GM12878 (cell line): Measurements from ENCODE around the gene C12orf60. TPM values are rescaled to one million over a fixed set of nuclear protein-coding genes. Genes with fewer than 3 reads are reported as not detected.

Experiments used
- ATAC-seq: fragments of 200-7000 bp; cut with Tn5 transposase; 3 replicates; pipeline ENCODE4 v1.9.1; 2020; ENCODE audit warnings: mild to moderate bottlenecking, moderate library complexity
- BruUV-seq: library from RNA; stranded (reverse); fragments of 400-500 nt; replicated peaks from 2 replicates; lab custom pipeline; 2021; lab: Mats Ljungman, UMichigan
- CTCF ChIA-PET: fragments of 300-600 bp; sonication (Branson Sonifier 250); formaldehyde crosslinking; extraction: SDS; loops from one replicate; lab custom pipeline; 2021; ENCODE audit warnings: inconsistent platforms; lab: Yijun Ruan, JAX
- POLR2A ChIA-PET: fragments of 350-600 bp; formaldehyde crosslinking; extraction: SDS; loops from one replicate; lab custom pipeline; 2021; ENCODE audit warnings: inconsistent platforms; lab: Charles Lee
- RAD21 ChIA-PET: fragments of 300-600 bp; sonication (Branson Sonifier 250); formaldehyde crosslinking; loops from one replicate; lab custom pipeline; 2023; ENCODE audit warnings: antibody characterized with exemption; ENCODE audit not compliant: unreplicated experiment; lab: Charles Lee
- SMC1A ChIA-PET: fragments of 300-600 bp; sonication (Branson Sonifier 250); formaldehyde crosslinking; loops from one replicate; lab custom pipeline; 2023; ENCODE audit not compliant: unreplicated experiment, uncharacterized antibody; lab: Charles Lee
- DNase-seq: peaks from one replicate; pipeline ENCODE4 v3.0.0-alpha.2; 2011; ENCODE audit warnings: low read depth, low spot score
- FAIRE-seq: peaks from 3 replicates; lab custom pipeline; 2011; peaks lifted over from hg19 to GRCh38; lab: Jason Lieb, UNC
- H2AFZ ChIP-seq: 2 replicates; pipeline ENCODE4 v1.6.0; 2011; ENCODE audit warnings: low read depth, low read length, control low read depth; ENCODE audit not compliant: control insufficient read depth
- H3K27ac ChIP-seq: 2 replicates; pipeline ENCODE4 v1.5.1; 2011; ENCODE audit warnings: control low read depth; ENCODE audit not compliant: control insufficient read depth, insufficient read depth
- H3K27me3 ChIP-seq, 2 experiments: replicated peaks in 1 of 2; 2 replicates each; pipeline versions ENCODE4 v1.6.0 to v1.6.1; 2011; ENCODE audit warnings: low read length in 1 of 2; ENCODE audit not compliant: control insufficient read depth in 2 of 2, insufficient read depth in 2 of 2
- H3K36me3 ChIP-seq, 2 experiments: 2 replicates each; pipeline ENCODE4 v1.5.1; 2011; ENCODE audit warnings: low read length in 1 of 2; ENCODE audit not compliant: control insufficient read depth in 2 of 2, insufficient read depth in 2 of 2
- H3K4me1 ChIP-seq: 2 replicates; pipeline ENCODE4 v1.6.1; 2011; ENCODE audit warnings: mild to moderate bottlenecking, low read length, moderate library complexity, mixed read lengths; ENCODE audit not compliant: control insufficient read depth, insufficient read depth
- H3K4me2 ChIP-seq: 2 replicates; pipeline ENCODE4 v1.6.0; 2011; ENCODE audit warnings: control low read depth; ENCODE audit not compliant: control insufficient read depth, insufficient read depth
- H3K4me3 ChIP-seq: fragments of 200-600 bp; sonication (generic); 2 replicates; pipeline ENCODE4 v1.5.1; 2016
- H3K79me2 ChIP-seq: 2 replicates; pipeline ENCODE4 v1.6.0; 2011; ENCODE audit warnings: low read length; ENCODE audit not compliant: control insufficient read depth, insufficient read depth
- H3K9ac ChIP-seq: 2 replicates; pipeline ENCODE4 v1.8.0; 2011; ENCODE audit warnings: low read length, control low read depth, mixed read lengths; ENCODE audit not compliant: control insufficient read depth, insufficient read depth
- H3K9me3 ChIP-seq: replicated peaks from 3 replicates; pipeline ENCODE4 v1.5.1; 2011; ENCODE audit warnings: mild to moderate bottlenecking, low read length; ENCODE audit not compliant: control insufficient read depth, insufficient read depth
- H4K20me1 ChIP-seq: 2 replicates; pipeline ENCODE4 v1.6.0; 2011; ENCODE audit not compliant: control insufficient read depth, insufficient read depth
- IKZF2 ChIP-seq, 2 experiments: fragments of 450-650 bp; IDR thresholded peaks; 2 replicates each; pipeline ENCODE4 v1.6.1; 2017; ENCODE audit warnings: mild to moderate bottlenecking in 2 of 2, moderate library complexity in 2 of 2
- MEF2A ChIP-seq: IDR thresholded peaks from 2 replicates; pipeline ENCODE4 v1.6.1; 2011; ENCODE audit warnings: low read depth, mild to moderate bottlenecking, low read length, moderate library complexity; ENCODE audit not compliant: insufficient read depth
- NR2C1 ChIP-seq: fragments of 450-650 bp; IDR thresholded peaks from 2 replicates; pipeline ENCODE4 v1.6.1; 2017; ENCODE audit warnings: antibody characterized with exemption, mild to moderate bottlenecking, moderate library complexity
- PAX5 ChIP-seq: IDR thresholded peaks from 2 replicates; pipeline ENCODE4 v1.6.1; 2011; ENCODE audit warnings: low read depth, low read length, borderline replicate concordance
- SRF ChIP-seq, 2 experiments: IDR thresholded peaks; 2 replicates each; pipeline ENCODE4 v1.6.1; 2011; ENCODE audit warnings: low read depth in 2 of 2, low read length in 2 of 2, mild to moderate bottlenecking in 1 of 2, moderate library complexity in 1 of 2
- SUZ12 ChIP-seq: fragments of 200-600 bp; sonication (generic); IDR thresholded peaks from one replicate; pipeline ENCODE4 v1.6.1; 2018; ENCODE audit warnings: antibody characterized with exemption, mild to moderate bottlenecking; ENCODE audit not compliant: unreplicated experiment
- TCF7 ChIP-seq: IDR thresholded peaks from 2 replicates; pipeline ENCODE4 v1.6.1; 2014; ENCODE audit warnings: antibody characterized with exemption, borderline replicate concordance
- ZNF207 ChIP-seq: fragments of 450-650 bp; IDR thresholded peaks from 2 replicates; pipeline ENCODE4 v1.6.1; 2014; ENCODE audit warnings: antibody characterized with exemption, mild to moderate bottlenecking, borderline replicate concordance
- WGBS: methylation state at CpG from one replicate; pipeline ENCODE4 v1.1.6; 2016; ENCODE audit warnings: low lambda C conversion rate; ENCODE audit not compliant: insufficient replicate concordance, insufficient coverage; ENCODE audit errors: missing lambda C conversion rate; 5-methylcytosine and 5-hydroxymethylcytosine counted together
- in situ Hi-C: fragments of 300-500 bp; cut with MboI; formaldehyde crosslinking; loops from 9 replicates; pipeline ENCODE4 v1.14.3; 2018; ENCODE audit warnings: mixed read lengths
- intact Hi-C: fragments of 100-400 bp; cut with micrococcal nuclease; formaldehyde crosslinking; loops from one replicate; pipeline ENCODE4 v1.14.2; 2022; ENCODE audit not compliant: unreplicated experiment
- polyA plus RNA-seq, 11 experiments: library from polyadenylated mRNA; depleted of rRNA in 4 of 11; unstranded in 6 of 11; stranded (reverse) in 5 of 11; fragments of >200 nt; fragmentation: Nextera tagmentation in 4 of 11; fragmentation: Illumina TruSeq in 1 of 11; extraction: Ambion mirVana in 4 of 11; extraction: Trizol in 1 of 11; gene quantifications; 1 replicate in 1 of 11; 2 replicates in 10 of 11; pipeline versions ENCODE4 v1.2.1 to v1.2.3, GENCODE V29; 2011 to 2016; ENCODE audit warnings: inconsistent platforms in 2 of 11, missing spikeins in 2 of 11, low read depth in 1 of 11
- total RNA-seq, 4 experiments: library from RNA; depleted of rRNA in 3 of 4; stranded (reverse); fragments of >200 nt in 3 of 4; fragmentation: Illumina TruSeq in 1 of 4; extraction: Trizol in 1 of 4; gene quantifications; 2 replicates each; pipeline versions ENCODE4 v1.2.1 to v1.2.3, GENCODE V29; 2013 to 2021
- TF ChIP-seq, protein P1 (sequence below): fragments of 150-350 bp; IDR thresholded peaks from 2 replicates; pipeline ENCODE4 v1.6.1; 2016; ENCODE audit warnings: low read depth, low read length

Gene C12orf60
- total and polyA plus RNA-seq, 10 of the 15 experiments (the other 5 are each of a cell fraction or from before 2014, with no cell fraction given): 1.8 to 7.2 (median 3.2) TPM

DNA sequence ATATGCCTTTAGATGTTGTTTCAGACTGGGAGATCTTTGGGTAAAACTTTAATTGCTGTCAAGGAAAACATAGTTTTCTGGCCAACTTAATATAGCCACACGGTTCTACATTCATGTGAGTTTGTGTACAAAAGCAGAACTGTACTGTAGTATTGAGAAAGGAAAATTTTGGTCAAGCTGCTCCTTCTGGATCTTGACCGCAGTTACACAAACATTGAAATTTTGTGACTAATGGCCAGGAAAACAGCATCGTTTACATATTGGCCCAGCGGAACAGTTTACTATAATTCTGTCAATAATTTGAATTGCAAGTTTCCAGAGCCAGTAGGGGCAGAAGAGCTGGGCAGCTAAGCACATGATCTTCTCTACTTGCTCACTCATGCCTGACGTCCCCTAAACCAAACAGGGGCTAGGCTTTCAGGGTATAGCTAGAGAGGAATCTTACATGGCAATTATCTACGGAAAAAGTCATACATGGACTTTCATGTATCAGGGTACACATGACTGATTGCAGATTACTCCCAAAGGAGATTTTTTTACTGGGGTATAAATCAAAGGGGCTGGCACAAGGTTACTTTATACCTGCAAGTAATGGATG is 51.2 kb downstream of the C12orf60 start:
- Histone ChIP-seq H3K4me2 (no peak overlapping the region), H2AFZ (no peak overlapping the region), H3K27ac (no peak overlapping the region), H3K79me2 (no peaks in the 10 kb centered on the region), H3K36me3 (no peaks in the 10 kb centered on the region), H3K9me3 (no peaks in the 10 kb centered on the region; the same call in 2 of the 3 replicates), H3K4me3 (no peak overlapping the region), H3K4me1 (no peaks in the 10 kb centered on the region), H4K20me1 (no peaks in the 10 kb centered on the region), H3K27me3 (no peaks in the 10 kb centered on the region), H3K9ac (no peak overlapping the region)
- ChIA-PET POLR2A (no interaction called here), RAD21 (interaction anchor here (1.4 kb wide), 1 partner anchor 38 kb away, joined by 4 read pairs; no protein-coding TSS in a partner anchor), CTCF (interaction anchor here (0.9 to 2.5 kb wide), 6 partner anchors 10 to 367 kb away, joined by 3 to 12 read pairs (median 4); partner anchors contain the start of gene RERG), SMC1A (interaction anchor here (1.1 to 15.6 kb wide), 3 partner anchors 10 to 142 kb away, joined by 3 to 242 read pairs (median 3); no protein-coding TSS in a partner anchor)
- ATAC-seq (peak; percentile 84), FAIRE-seq (no peak), DNase-seq (no peak)
- BruUV-seq: no TSS peak
- in situ Hi-C loops (no loop called here), intact Hi-C loops (no loop called here)
- TF ChIP-seq IKZF2 (IDR thresholded peaks at IDR 0.05): 0 out of 4 replicates have a peak, but pooled peaks of 1 of the 2 experiments have one; percentile 18
- peak; percentile 78 for TF ChIP-seq PAX5
- TF ChIP-seq, protein P1, sequence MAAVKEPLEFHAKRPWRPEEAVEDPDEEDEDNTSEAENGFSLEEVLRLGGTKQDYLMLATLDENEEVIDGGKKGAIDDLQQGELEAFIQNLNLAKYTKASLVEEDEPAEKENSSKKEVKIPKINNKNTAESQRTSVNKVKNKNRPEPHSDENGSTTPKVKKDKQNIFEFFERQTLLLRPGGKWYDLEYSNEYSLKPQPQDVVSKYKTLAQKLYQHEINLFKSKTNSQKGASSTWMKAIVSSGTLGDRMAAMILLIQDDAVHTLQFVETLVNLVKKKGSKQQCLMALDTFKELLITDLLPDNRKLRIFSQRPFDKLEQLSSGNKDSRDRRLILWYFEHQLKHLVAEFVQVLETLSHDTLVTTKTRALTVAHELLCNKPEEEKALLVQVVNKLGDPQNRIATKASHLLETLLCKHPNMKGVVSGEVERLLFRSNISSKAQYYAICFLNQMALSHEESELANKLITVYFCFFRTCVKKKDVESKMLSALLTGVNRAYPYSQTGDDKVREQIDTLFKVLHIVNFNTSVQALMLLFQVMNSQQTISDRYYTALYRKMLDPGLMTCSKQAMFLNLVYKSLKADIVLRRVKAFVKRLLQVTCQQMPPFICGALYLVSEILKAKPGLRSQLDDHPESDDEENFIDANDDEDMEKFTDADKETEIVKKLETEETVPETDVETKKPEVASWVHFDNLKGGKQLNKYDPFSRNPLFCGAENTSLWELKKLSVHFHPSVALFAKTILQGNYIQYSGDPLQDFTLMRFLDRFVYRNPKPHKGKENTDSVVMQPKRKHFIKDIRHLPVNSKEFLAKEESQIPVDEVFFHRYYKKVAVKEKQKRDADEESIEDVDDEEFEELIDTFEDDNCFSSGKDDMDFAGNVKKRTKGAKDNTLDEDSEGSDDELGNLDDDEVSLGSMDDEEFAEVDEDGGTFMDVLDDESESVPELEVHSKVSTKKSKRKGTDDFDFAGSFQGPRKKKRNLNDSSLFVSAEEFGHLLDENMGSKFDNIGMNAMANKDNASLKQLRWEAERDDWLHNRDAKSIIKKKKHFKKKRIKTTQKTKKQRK: no peak
- no peak for TF ChIP-seq TCF7
- TF ChIP-seq SRF (IDR thresholded peaks at IDR 0.05; ENCODE audit: low read depth in 2 of 2, low read length in 2 of 2): no peak
- no peak for TF ChIP-seq ZNF207
- TF ChIP-seq SUZ12: no peak
- TF ChIP-seq MEF2A: no peak
- no peak for TF ChIP-seq NR2C1
- WGBS: 34% methylated on average over 6 of the region's 6 CpGs
